HFFc6 (cell line): ENCODE data around the gene SPOCK1. TPM values are rescaled to one million over a fixed set of nuclear protein-coding genes. Genes with fewer than 3 reads are reported as not detected.

Experiments
- DNase-seq: peaks from one replicate; pipeline ENCODE4 v3.0.0-alpha.2; 2018
- H3K27ac Mint-ChIP-seq: 2 replicates; pipeline ENCODE4 v1.8.0; 2020; ENCODE audit warnings: mild to moderate bottlenecking, mixed read lengths
- H3K27me3 Mint-ChIP-seq: 2 replicates; pipeline ENCODE4 v1.8.0; 2021; ENCODE audit warnings: mild to moderate bottlenecking, moderate library complexity, mixed read lengths; ENCODE audit not compliant: insufficient read depth
- H3K36me3 Mint-ChIP-seq: 2 replicates; pipeline ENCODE4 v1.8.0; 2021; ENCODE audit warnings: low read depth, mixed read lengths
- H3K4me1 Mint-ChIP-seq: 2 replicates; pipeline ENCODE4 v1.8.0; 2020; ENCODE audit warnings: low read depth, mixed read lengths
- H3K4me3 Mint-ChIP-seq: 2 replicates; pipeline ENCODE4 v1.8.0; 2020; ENCODE audit warnings: mild to moderate bottlenecking, moderate library complexity, mixed read lengths
- H3K9me3 Mint-ChIP-seq: 2 replicates; pipeline ENCODE4 v1.8.0; 2020; ENCODE audit warnings: mild to moderate bottlenecking, mixed read lengths
- CTCF ChIP-seq: fragments of 200-600 bp; sonication (generic); IDR thresholded peaks from 2 replicates; pipeline ENCODE4 v1.5.0; 2021; ENCODE audit warnings: antibody characterized with exemption, mild to moderate bottlenecking
- total RNA-seq, 6 experiments: library from RNA; stranded (reverse); fragmentation: NEBNext Ultra II Directional; extraction: Animal tissue kit (Norgen Biotek cat#: 25700); gene quantifications; 2 replicates in 1 of 6; 3 replicates in 5 of 6; pipeline ENCODE4 v1.2.3, GENCODE V29; 2021

The SPOCK1 gene
- total RNA-seq, 6 experiments from 2014 or later = 111 to 170 (median 125) TPM

- TF ChIP-seq CTCF = no peak
- H3K4me3 Mint-ChIP-seq = no peak overlapping the region
- H3K27ac Mint-ChIP-seq = no peak overlapping the region
- H3K9me3 Mint-ChIP-seq = no peaks in the 10 kb centered on the region; the same call in 1 of the 2 replicates
- H3K27me3 Mint-ChIP-seq = peaks cover 30% of the 10 kb centered on the region
- H3K36me3 Mint-ChIP-seq = no peaks in the 10 kb centered on the region; the same call in 1 of the 2 replicates
- H3K4me1 Mint-ChIP-seq = no peaks in the 10 kb centered on the region
- DNase-seq = no peak
Measured at GRCh38 chr5:137516961-137517360, 17.8 kb upstream of the SPOCK1 start.

- no peak overlapping the region for H3K27ac Mint-ChIP-seq
- peaks cover 35% of the 10 kb centered on the region for H3K27me3 Mint-ChIP-seq
- no peaks in the 10 kb centered on the region; the same call in 1 of the 2 replicates for H3K36me3 Mint-ChIP-seq
- H3K9me3 Mint-ChIP-seq = no peaks in the 10 kb centered on the region; the same call in 1 of the 2 replicates
- DNase-seq = no peak
- H3K4me1 Mint-ChIP-seq = no peaks in the 10 kb centered on the region
- H3K4me3 Mint-ChIP-seq = no peak overlapping the region
- no peak for TF ChIP-seq CTCF
Measured at GRCh38 chr5:137516251-137516797, 17.2 kb upstream of the SPOCK1 start.

- Mint-ChIP-seq H3K4me3 (no peak overlapping the region), H3K27ac (no peak overlapping the region), H3K9me3 (no peaks in the 10 kb centered on the region; the same call in 1 of the 2 replicates), H3K4me1 (no peaks in the 10 kb centered on the region), H3K27me3 (peaks cover 36% of the 10 kb centered on the region), H3K36me3 (no peaks in the 10 kb centered on the region; the same call in 1 of the 2 replicates)
- no peak for DNase-seq
- no peak for TF ChIP-seq CTCF
Measured at GRCh38 chr5:137515238-137515637, 16.1 kb upstream of the SPOCK1 start.

GRCh38 chr5:137510671-137511070 is 11.5 kb upstream of the SPOCK1 start:
- no peaks in the 10 kb centered on the region for H3K9me3 Mint-ChIP-seq
- H3K27ac Mint-ChIP-seq = no peak overlapping the region
- no peak overlapping the region for H3K4me3 Mint-ChIP-seq
- no peak for DNase-seq
- H3K36me3 Mint-ChIP-seq = no peaks in the 10 kb centered on the region; the same call in 1 of the 2 replicates
- TF ChIP-seq CTCF = no peak
- H3K4me1 Mint-ChIP-seq = peaks cover 10% of the 10 kb centered on the region
- H3K27me3 Mint-ChIP-seq = peaks cover 27% of the 10 kb centered on the region

- no peak overlapping the region for H3K4me3 Mint-ChIP-seq
- peaks cover 10% of the 10 kb centered on the region for H3K4me1 Mint-ChIP-seq
- DNase-seq = no peak
- H3K36me3 Mint-ChIP-seq = no peaks in the 10 kb centered on the region; the same call in 1 of the 2 replicates
- no peak overlapping the region for H3K27ac Mint-ChIP-seq
- TF ChIP-seq CTCF = no peak
- peaks cover 18% of the 10 kb centered on the region for H3K27me3 Mint-ChIP-seq
- no peaks in the 10 kb centered on the region for H3K9me3 Mint-ChIP-seq
Measured at GRCh38 chr5:137507150-137507549, 8.0 kb upstream of the SPOCK1 start.
